ENCODE measurements around the gene C19orf12. TPM values are rescaled to one million over a fixed set of nuclear protein-coding genes. Genes with fewer than 3 reads are reported as not detected.

The C19orf12 gene
- total RNA-seq, result 64.2 TPM
- long read RNA-seq, transcript C19orf12-201 (3 exons, 2,464 nt), result major isoform, 30 of 53 reads
- long read RNA-seq, transcript C19orf12-205 (3 exons, 895 nt), result minor isoform, 5 of 53 reads
- long read RNA-seq, partial matches to known transcripts, result 5 of 53 reads
- long read RNA-seq, other reads (novel, unspliced or antisense), result 5 of 53 reads

DNA sequence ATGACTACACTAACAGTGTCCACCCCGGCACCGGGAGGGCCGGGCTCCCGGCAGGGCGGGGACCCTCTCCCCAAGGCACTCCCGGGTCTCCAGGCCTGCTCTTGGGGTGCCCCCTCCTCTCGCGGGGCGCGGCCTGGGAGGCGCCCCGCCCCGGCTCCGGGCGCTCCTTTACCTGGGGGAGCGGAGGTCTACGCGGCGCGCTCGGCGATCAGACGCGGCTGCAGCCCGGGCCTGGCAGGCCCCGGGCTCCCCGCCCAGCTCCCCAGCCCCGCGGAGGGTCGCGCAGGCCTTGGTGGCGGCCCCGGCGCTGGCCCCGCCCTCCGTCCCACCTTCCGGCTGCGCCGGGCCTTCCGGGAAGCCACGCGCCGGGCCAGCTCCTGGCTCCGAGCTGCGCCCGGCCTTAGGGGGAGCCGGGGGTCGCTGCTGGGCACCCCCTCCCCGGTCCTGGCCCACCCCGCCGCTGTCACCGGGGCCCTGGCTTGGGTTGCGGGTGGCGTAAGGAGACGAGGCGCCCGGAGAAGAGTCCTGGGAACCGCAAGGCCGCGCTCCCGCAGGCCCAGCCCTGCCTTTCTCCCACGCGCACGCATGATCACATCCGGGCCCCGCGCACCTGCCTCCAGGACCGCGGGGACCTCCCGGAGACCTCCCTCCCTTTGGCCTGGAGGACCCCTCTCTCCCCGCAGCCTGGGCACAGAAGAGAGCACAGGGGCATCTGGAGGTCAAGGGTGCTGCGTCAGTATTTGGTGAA is at the start of gene C19orf12:
TSS of gene C19orf12 (minus strand) at position 309 of the 748 bp plus-strand sequence. CDS start 6,848 bp downstream, outside the sequence.
- intact Hi-C loops (cut with DNase I), result loop anchor here (2.0 kb wide), 1 partner anchor 50 kb away; the partner anchor contains the start of gene PLEKHF1
- peak; percentile 82 for ATAC-seq
- peak; percentile 80 for DNase-seq (ENCODE audit: missing footprints)

DNA sequence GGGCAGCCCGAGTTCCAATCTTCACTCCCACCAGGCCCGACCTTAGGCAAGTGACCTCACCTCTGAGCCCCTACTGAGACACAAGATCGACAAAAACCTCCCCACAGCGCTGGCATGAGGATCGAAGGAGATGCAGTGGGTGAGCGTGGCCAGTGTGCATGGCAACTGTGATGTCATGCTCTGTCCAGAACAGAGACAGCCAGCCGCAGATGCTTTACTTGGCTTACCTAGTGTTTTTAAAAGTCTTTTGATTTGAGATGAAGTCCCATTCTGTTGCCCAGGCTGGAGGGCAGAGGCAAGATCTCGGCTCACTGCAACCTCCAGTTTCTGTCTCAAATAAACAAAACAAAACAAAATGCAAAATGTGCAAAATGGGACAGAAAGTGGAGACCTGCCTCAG is 49.3 kb upstream of the C19orf12 start:
- intact Hi-C loops (cut with DNase I), result no loop called here
- ATAC-seq (no peak), DNase-seq (ENCODE audit: missing footprints) (peak; percentile 4)

DNA sequence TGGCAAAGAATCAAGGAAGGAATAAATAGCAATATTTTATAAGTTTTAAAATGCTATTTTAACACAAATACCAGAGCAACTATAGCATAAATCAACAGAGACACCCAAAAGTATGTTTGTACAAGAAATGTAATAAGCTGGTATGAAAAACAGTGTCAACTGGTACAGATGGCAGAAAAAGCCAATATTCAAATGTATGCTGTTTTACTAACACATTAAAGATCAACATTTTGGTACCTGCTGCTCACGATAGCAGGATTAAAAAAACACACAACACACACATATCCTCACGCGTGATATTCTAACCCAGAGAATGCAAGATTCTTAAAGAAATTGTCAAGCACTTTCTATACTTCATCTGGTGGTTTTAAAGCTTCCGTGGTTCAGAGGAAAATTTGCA is 48.1 kb upstream of the C19orf12 start:
- ATAC-seq (no peak), DNase-seq (ENCODE audit: missing footprints) (no peak)
- intact Hi-C loops (cut with DNase I), result no loop called here

DNA sequence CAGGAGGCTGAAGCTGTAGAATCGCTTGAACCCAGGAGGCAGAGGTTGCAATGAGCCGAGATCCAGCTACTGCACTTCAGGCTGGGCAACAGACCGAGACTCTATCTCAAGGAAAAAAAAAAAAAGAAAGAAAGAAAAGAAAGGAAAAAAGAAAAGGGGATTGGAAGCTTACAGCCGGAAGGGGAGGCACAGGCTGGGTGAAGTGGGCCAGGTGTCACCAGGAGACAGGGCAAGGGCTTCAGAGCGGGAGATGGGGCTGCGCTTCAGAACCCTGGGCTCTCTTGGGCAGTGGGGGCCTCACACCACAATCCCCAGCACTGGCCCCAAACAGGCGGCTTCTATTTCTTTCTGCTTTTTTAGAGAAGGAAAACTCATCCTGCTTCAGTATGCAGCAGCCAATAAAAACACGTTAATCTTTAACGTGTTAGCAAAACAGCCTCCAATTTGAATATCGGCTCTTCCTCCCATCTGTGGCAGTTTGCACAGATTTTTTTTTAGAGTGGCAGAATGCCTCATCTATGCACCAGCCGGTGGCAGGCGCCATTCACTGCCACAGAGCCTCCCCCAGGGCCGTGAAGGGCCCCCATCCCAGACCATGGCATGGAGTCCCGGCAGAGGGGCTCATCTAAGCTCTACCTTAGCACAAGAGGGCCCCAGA is 46.6 kb upstream of the C19orf12 start:
- ATAC-seq (no peak), DNase-seq (ENCODE audit: missing footprints) (peak; percentile 56)
- intact Hi-C loops (cut with DNase I), result no loop called here

DNA sequence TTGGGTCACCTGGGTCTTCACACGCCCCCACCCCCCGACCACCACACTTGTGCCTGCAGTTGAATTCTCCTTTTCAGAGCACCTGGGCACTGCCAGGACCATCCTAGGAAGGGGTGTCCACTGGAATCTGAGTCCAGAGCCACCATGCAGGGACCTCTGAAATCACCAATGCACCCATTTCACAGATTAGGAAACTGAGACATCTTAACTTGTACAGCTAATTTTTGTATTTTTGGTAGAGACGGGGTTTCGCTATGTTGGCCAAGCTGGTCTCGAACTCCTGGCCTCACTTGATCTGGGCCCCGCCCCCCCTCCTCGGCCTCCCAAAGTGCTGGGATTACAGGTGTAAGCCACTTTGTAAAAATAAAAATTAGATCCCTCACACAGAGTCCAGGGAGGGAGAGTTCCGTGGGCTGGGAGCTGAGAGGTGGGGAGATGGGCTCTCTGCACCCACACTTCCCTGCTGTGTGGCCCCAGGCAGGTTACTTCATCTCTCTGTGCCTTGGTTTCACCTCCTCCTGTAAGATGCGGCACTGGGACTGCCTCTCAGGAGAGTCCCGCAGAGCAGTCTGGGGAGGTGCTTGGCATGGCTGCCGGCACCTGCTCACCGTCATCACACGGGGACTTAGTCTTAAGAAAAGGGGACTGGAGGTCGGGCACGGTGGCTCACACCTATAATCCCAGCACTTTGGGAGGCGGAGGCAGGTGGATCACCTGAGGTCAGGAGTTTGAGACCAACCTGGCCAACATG is 45.9 kb upstream of the C19orf12 start:
- peak; percentile 47 for DNase-seq (ENCODE audit: missing footprints)
- intact Hi-C loops (cut with DNase I), result no loop called here
- ATAC-seq, result no peak

DNA sequence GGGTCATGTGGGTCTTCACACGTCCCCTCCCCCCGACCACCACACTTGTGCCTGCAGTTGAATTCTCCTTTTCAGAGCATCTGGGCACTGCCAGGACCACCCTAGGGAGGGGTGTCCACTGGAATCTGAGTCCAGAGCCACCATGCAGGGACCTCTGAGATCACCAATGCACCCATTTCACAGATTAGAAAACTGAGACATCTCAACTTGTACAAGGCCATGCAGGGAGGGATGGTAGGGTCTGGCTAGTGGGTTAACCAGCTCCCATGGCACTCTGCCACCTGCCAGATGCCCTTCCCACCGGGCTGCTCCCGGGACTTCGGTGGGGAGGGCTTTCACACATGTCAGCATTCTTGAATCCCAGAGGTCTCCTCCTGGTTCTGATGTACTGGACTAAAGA is 44.3 kb upstream of the C19orf12 start:
- ATAC-seq (no peak), DNase-seq (ENCODE audit: missing footprints) (no peak)
- intact Hi-C loops (cut with DNase I), result no loop called here

DNA sequence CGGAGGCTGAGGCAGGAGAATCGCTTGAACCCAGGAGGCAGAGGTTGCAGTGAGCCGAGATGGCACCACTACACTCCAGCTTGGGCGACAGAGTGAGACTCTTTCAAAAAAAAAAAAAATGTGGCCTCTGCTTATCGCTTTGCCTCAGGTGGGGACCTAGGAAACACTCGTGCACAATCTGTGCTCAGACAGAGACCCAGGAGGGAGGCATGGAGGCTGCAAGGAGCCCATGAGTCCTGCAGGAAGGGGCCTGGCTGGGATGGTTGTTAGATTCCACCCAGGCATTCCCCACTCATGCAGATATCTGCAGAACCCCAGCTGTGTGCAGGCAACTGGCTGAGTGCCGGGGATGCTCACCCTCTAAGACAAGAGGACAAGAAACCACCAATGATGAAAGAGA is 43.8 kb upstream of the C19orf12 start:
- no peak for ATAC-seq
- DNase-seq (ENCODE audit: missing footprints), result no peak
- intact Hi-C loops (cut with DNase I), result no loop called here

DNA sequence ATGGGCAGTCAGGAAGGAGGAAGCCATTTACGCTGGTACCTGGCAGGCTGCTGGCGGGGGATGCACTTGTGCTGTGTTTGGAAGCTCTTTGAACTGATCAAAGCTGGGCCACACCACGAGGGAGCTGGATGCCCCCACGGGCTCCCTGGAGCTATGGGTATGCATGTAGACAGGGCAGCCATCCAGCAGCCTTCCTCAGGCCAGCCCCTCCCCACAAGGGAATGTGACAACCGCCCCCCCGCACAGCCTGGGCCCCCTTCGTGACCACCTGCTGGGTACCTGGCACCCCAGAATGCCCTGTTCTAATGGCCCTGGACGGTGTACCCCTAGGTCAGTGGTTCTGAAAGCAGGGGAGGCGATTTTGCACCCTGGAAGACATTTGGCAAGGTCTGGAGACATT is 42.5 kb upstream of the C19orf12 start:
- ATAC-seq (no peak), DNase-seq (ENCODE audit: missing footprints) (no peak)
- intact Hi-C loops (cut with DNase I), result no loop called here

DNA sequence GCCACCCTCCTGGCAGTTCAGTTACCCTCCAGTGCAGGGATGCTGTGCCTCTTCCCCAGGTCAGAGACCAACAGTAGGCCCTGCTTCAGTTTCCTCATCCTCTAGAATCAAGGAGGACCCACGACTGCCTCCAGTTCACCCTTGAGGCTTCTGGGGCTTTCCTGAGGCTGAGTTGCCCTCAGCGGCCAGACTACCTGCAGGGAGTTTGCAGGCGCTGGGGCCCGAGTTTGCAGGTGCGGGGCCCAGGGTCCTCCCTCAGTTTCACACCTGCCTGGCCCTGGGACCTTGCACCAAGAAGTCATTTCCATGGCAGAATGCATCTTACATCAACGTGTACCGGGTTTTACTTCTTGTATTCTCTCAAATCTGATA is 38.9 kb upstream of the C19orf12 start:
- no peak for ATAC-seq
- DNase-seq (ENCODE audit: missing footprints), result no peak
- intact Hi-C loops (cut with DNase I), result no loop called here

DNA sequence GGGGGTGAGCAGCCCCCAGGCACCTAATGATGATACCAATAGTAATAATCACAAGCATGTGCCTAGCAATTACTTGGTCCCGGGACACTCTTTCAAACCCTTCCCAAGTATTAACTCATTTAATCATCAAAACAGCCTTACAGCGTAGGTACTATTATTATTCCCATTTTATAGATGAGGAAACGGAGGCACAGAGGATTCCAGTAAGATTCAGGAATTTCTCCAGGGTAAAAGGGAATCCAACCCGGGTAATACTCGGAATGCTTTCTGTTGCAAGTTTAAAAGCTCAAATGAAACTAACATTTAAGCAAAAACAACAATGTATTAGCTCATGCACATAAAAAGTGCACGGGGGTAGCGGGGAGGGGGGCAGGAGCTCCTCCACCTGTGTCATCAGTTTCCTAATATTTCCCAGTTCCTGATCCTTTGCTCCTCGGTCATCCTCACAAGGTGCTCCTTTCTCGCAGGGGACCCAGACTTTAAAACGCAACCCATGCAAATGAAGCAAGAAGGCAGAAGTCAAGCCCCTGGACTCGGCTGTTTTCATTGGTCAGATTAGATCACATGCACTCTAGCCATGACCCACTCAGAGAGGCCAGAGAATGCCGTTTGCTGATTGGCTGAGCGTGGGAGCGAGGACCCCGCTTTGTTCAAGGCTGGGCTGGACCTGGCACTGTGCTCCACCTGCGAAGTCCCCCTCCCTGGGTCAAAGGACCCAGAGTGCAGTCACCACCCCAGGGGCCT is 38.3 kb upstream of the C19orf12 start:
- DNase-seq (ENCODE audit: missing footprints), result no peak
- intact Hi-C loops (cut with DNase I), result no loop called here
- no peak for ATAC-seq

DNA sequence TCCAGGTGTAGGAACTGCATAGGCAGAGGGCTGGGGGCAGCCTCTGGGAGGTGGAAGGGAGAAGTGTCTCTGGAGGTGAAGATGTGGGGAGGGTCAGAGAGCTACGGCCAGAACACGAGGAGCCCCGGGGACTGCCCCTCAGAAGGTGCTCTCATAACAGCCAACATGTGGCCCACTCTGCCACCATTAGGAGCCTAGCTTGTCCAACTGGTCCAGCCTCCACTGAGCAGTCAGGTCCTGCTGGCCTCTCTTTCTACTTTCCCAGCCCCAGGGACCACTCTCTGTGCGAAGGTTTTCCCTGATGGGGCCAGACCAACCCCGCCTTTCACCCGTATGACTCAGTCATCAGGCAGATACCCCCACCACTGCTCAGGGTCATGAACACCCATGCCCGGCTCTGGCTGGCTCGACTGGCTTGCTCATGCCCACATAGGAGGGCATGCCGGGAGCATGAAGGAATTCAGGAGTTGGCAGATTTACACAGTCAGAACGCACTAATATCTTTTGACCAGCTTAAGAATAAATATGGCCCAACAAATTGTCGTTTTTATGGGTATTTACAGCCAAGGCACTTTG is 37.5 kb upstream of the C19orf12 start:
- DNase-seq (ENCODE audit: missing footprints) (no peak), ATAC-seq (no peak)
- intact Hi-C loops (cut with DNase I), result no loop called here

DNA sequence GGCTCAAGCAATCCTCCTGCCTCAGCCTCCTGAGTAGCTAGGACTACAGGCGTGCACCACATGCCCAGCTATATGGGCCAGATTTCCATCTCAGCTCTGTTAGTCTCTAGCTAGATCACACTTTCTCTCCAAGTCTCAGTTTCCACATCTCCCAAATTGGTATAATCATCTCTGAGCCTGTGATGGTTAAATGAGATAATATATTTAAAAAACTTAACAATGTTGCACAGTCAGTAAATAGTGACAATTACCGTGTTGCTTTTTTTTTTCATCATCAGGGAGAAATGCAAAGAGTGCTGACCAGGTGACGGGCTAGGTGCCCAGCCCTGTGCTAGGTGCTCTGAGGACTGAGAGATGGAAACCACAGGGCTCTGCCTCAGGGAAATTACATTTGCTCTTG is 36.9 kb upstream of the C19orf12 start:
- intact Hi-C loops (cut with DNase I), result no loop called here
- ATAC-seq, result no peak
- no peak for DNase-seq (ENCODE audit: missing footprints)

DNA sequence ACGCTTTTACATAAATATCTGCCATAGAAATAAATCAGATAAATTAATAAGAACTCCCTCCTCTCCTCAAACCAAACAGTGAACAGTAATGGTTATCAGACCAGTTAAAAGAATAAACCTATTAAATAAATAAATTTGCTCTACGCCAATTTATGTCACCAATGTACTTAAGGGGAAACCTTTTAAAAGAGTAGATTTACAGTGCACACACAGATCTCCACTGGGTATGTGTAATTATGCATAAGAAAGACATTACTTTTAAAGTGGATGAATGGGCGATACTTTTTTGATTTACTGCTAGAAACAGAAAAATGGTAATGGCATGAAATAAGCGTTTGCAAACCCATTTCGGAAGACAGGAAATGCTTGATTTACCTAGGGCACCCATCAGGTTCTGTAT is 34.9 kb upstream of the C19orf12 start:
- no peak for ATAC-seq
- intact Hi-C loops (cut with DNase I), result no loop called here
- DNase-seq (ENCODE audit: missing footprints), result no peak

DNA sequence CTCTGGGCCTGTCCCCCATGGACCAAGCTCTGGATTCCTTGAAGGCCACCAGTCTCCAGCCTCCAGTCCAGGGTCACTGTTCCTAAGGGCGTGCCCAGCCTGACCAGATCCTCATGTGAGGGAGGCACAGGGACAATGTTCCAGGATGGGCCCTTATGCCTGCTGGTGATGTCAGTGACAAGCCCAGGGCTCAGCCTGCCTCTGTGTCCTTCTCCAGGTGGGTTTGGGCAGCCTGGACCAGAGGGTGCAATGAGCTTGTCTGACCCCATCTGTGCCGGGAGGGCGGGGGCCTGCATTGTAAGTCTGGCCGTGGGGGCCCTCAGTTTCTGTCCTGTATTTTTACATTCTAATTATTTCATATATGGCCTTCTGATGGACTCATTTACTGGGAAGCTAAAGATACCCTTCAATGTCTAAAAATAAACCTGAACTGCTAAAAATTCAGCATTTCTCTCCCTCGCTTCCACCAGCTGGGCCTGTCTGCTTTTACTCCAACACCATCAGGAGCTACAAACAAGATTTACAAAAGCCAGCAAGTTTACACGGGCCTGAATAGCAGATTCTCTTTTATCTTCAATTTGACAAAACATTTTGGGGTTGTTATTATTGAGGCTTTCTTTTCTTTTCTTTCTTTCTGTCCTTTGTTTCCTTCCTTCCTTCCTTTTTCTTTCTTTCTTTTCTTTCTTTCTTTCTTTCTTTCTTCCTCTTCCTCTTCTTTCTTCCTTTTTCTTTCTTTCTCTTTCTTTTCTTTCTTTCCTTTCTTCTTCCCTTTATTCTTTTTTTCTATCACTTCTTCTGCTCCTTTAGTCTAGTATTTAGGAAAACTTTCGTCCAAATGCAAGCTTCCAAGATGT is 34.2 kb upstream of the C19orf12 start:
- intact Hi-C loops (cut with DNase I), result no loop called here

DNA sequence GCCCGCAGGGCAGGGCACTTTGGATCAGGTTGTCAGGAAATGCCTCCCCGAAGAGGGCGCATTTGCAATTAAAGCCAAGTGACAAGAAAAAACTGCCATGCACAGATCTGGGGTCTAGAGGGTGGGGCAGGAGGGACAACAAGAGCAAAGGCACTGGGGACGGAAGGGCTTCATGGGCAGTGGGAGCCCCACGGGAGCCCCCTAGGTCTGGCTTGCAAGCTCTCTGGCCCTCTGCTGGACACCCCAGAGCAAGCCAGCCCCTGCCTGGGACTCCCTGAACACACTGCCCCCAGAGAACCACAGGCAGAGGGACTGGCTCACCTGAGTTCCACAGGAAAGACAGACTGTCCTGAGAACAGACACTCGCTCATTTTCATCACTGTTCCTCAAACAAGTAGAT is 30.2 kb upstream of the C19orf12 start:
- intact Hi-C loops (cut with DNase I), result no loop called here
- DNase-seq (ENCODE audit: missing footprints) (no peak), ATAC-seq (no peak)

More for the DNA sequence above, 34.2 kb upstream of the C19orf12 start:
- DNase-seq (ENCODE audit: missing footprints) (no peak), ATAC-seq (no peak)

DNA sequence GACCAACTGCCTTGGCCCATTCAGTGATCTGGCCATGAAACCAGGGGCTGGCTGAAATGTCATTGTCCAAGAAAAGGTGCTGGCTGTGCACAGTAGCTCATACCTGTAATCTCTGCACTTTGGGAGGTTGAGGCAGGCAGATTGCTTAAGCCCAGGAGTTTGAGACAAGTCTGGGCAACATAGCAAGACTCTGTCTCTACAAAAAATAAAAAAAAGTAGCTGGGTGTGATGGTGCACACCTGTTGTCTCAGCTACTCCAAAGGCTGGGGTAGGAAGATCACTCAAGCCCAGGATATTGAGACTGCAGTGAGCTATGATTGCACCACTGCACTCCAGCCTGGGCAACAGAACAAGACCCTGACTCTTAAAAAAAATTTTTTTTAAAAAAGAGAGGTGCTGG is 28.6 kb upstream of the C19orf12 start:
- DNase-seq (ENCODE audit: missing footprints), result no peak
- intact Hi-C loops (cut with DNase I), result no loop called here
- ATAC-seq, result no peak

DNA sequence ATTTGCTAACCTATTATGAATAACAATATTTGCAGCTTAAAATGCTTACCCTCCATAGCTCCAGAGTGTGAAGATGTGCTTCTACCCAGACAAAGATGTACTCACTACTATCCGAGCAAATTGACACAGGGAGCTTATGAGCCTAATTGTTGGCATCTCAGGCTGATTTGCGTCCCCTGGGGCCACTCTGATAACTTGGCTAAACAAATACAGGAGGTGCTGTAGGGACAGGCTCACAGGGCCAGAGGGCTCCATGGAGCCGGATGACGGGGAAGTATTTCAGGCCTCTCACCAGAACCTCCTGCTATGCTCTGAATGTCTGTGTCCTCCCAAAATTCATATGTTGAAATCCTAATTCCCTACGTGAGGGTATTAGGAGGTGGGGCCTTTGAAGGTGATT is 26.7 kb upstream of the C19orf12 start:
- ATAC-seq, result no peak
- no peak for DNase-seq (ENCODE audit: missing footprints)
- intact Hi-C loops (cut with DNase I), result no loop called here

DNA sequence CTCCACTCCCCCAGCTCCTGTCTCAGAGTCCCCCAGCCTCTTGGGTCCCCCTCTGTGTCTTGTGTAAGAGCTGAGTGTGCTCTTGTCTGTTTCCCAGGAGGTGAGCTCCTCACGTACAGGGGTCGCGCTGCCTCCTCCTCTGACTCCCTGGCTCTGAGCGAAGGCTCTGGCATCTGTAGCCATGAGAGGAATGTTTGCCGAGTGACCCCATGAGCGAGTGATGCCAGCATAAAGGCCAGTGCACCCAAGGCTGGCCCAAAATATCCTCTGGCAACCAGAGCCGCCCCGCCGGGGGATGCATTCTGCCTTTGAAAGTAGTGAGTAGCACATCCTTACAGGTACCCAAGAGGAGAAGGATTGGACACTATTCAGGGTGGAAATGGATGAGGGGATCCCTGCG is 26.2 kb upstream of the C19orf12 start:
- intact Hi-C loops (cut with DNase I), result no loop called here
- ATAC-seq (no peak), DNase-seq (ENCODE audit: missing footprints) (no peak)

Data from Right ventricle myocardium inferior (tissue), 1 donor.